ENCODE results near the gene OR9G4. TPM values are rescaled to one million over a fixed set of nuclear protein-coding genes. Genes with fewer than 3 reads are reported as not detected.

Gene OR9G4
- total RNA-seq, 1 donor from 2014 or later, result not detected

DNA sequence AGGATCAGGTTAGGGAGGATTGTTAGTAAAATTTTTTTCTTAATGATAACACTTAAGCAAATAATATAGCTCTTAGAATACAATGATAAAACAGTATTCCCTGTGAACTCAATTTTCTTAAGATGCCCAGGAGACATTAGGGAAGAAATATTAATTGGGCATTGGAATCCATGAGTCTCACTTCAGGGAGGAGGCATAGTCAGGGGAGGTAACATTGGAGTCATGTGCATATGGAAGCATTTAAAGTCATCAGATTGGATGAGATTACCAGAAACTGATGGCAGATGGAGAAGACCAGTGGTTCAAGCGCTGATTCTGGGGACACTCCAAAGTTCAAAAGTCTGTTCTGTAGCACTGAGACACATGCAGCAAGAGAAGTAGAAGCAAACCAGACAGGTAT, 49.7 kb downstream of the OR9G4 start, which contains the start of gene OR9G1:
OR9G1 (plus strand) TSS at position 301 of the 400 bp plus-strand sequence. CDS start 1,293 bp downstream, outside the sequence.
- intact Hi-C loops (cut with DNase I), result no loop called here
- ATAC-seq, result no peak
- TF ChIP-seq, protein P1, sequence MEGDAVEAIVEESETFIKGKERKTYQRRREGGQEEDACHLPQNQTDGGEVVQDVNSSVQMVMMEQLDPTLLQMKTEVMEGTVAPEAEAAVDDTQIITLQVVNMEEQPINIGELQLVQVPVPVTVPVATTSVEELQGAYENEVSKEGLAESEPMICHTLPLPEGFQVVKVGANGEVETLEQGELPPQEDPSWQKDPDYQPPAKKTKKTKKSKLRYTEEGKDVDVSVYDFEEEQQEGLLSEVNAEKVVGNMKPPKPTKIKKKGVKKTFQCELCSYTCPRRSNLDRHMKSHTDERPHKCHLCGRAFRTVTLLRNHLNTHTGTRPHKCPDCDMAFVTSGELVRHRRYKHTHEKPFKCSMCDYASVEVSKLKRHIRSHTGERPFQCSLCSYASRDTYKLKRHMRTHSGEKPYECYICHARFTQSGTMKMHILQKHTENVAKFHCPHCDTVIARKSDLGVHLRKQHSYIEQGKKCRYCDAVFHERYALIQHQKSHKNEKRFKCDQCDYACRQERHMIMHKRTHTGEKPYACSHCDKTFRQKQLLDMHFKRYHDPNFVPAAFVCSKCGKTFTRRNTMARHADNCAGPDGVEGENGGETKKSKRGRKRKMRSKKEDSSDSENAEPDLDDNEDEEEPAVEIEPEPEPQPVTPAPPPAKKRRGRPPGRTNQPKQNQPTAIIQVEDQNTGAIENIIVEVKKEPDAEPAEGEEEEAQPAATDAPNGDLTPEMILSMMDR (IDR thresholded peaks at IDR 0.05), result no peak
- no peaks in the 10 kb centered on the region for H3K36me3 ChIP-seq
- H3K27me3 ChIP-seq, result no peaks in the 10 kb centered on the region
- no peak within 1 kb of the TSS for H3K27ac ChIP-seq
- no peak for DNase-seq
- no peaks in the 10 kb centered on the region for H3K4me1 ChIP-seq
- no peak within 1 kb of the TSS for H3K4me3 ChIP-seq
- no peaks in the 10 kb centered on the region for H3K9me3 ChIP-seq

GRCh38 chr11:56693428-56693827, 55.1 kb downstream of the OR9G4 start:
- intact Hi-C loops (cut with DNase I), result no loop called here
- DNase-seq (no peak), ATAC-seq (no peak)
- Histone ChIP-seq H3K27ac (no peak overlapping the region), H3K4me3 (no peak overlapping the region), H3K36me3 (no peaks in the 10 kb centered on the region), H3K9me3 (no peaks in the 10 kb centered on the region), H3K4me1 (no peaks in the 10 kb centered on the region), H3K27me3 (no peaks in the 10 kb centered on the region)
- TF ChIP-seq, protein P1 (IDR thresholded peaks at IDR 0.05), result no peak

Small RNA genes within 50 kb of the gene (microRNA-seq; reads per million reads assigned to microRNA genes)
- gene MIR6128 (ENCODE audit: borderline microRNAs expressed), result not detected

Other genes starting within 250 kb of the OR9G4 start
- not detected for gene OR5M11, start 205.4 kb downstream of the OR9G4 start, total RNA-seq
- not detected for gene OR5M10, start 171.0 kb downstream of the OR9G4 start, total RNA-seq
- gene OR5M1, start 133.8 kb downstream of the OR9G4 start, total RNA-seq, result not detected
- not detected for gene OR5AP2, start 106.3 kb downstream of the OR9G4 start, total RNA-seq
- not detected for gene OR5AR1, start 85.0 kb downstream of the OR9G4 start, total RNA-seq
- gene OR9G1, start 49.6 kb downstream of the OR9G4 start, total RNA-seq, result not detected
- not detected for gene OR5AK2, start 240.2 kb upstream of the OR9G4 start, total RNA-seq